Cardiac muscle cell (in vitro differentiated cells and primary cell): ENCODE data around the gene R3HCC1L. TPM values are rescaled to one million over a fixed set of nuclear protein-coding genes. Genes with fewer than 3 reads are reported as not detected.

Source experiments
- DNase-seq, 2 donors: peaks; one replicate each; pipeline versions ENCODE4 v3.0.0 to v3.0.0-alpha.2; 2010 to 2017; ENCODE audit warnings: low read depth in 1 of 2, low spot score in 1 of 2
- H3K27ac ChIP-seq: fragments of 200-600 bp; sonication (generic); 2 replicates; pipeline ENCODE4 v1.5.1; 2016
- H3K27me3 ChIP-seq: fragments of 200-600 bp; sonication (generic); 2 replicates; pipeline ENCODE4 v1.6.0; 2016; ENCODE audit warnings: control low read depth
- H3K36me3 ChIP-seq: fragments of 200-600 bp; sonication (generic); 2 replicates; pipeline ENCODE4 v1.5.1; 2016; ENCODE audit warnings: control low read depth
- H3K4me1 ChIP-seq: fragments of 200-600 bp; sonication (generic); 2 replicates; pipeline ENCODE4 v1.8.1; 2017; ENCODE audit warnings: low read depth, mild to moderate bottlenecking, mixed run types
- H3K4me3 ChIP-seq: fragments of 200-600 bp; sonication (generic); 2 replicates; pipeline ENCODE4 v1.5.1; 2016; ENCODE audit warnings: mild to moderate bottlenecking
- H3K9me3 ChIP-seq: fragments of 200-600 bp; sonication (generic); 2 replicates; pipeline ENCODE4 v1.5.1; 2017; ENCODE audit warnings: low read depth, mild to moderate bottlenecking, control low read depth
- CTCF ChIP-seq: IDR thresholded peaks from 2 replicates; pipeline ENCODE4 v1.5.1; 2012; ENCODE audit warnings: low read depth, mild to moderate bottlenecking, low read length
- polyA plus RNA-seq: library from polyadenylated mRNA; unstranded; fragments of >200 nt; fragmentation: Nextera tagmentation; extraction: Ambion mirVana; gene quantifications from 2 replicates; pipeline ENCODE4 v1.2.1, GENCODE V29; 2016
- total RNA-seq: library from RNA; depleted of rRNA; stranded (reverse); fragments of >200 nt; gene quantifications from 2 replicates; pipeline ENCODE4 v1.2.3, GENCODE V29; 2016

Gene R3HCC1L
- total and polyA plus RNA-seq, 2 experiments from 2014 or later, result 15.8 to 16.9 TPM

- TF ChIP-seq CTCF, result no peak
- H3K27me3 ChIP-seq, result no peaks in the 10 kb centered on the region
- H3K36me3 ChIP-seq, result no peaks in the 10 kb centered on the region
- no peaks in the 10 kb centered on the region for H3K4me1 ChIP-seq
- no peak overlapping the region for H3K4me3 ChIP-seq
- DNase-seq, result no peak
- H3K9me3 ChIP-seq, result no peaks in the 10 kb centered on the region
- no peak overlapping the region for H3K27ac ChIP-seq
These were observed 33.1 kb upstream of the R3HCC1L start for GRCh38 chr10:98101366-98101765.

- no peaks in the 10 kb centered on the region for H3K27me3 ChIP-seq
- H3K9me3 ChIP-seq, result no peaks in the 10 kb centered on the region
- no peaks in the 10 kb centered on the region for H3K36me3 ChIP-seq
- no peak overlapping the region for H3K4me3 ChIP-seq
- H3K4me1 ChIP-seq, result no peaks in the 10 kb centered on the region
- no peak for TF ChIP-seq CTCF
- no peak for DNase-seq
- no peak overlapping the region for H3K27ac ChIP-seq
These were observed 30.3 kb upstream of the R3HCC1L start for GRCh38 chr10:98104125-98104524.

- Histone ChIP-seq H3K27ac (no peak overlapping the region), H3K4me1 (no peaks in the 10 kb centered on the region), H3K9me3 (no peaks in the 10 kb centered on the region), H3K4me3 (no peak overlapping the region), H3K27me3 (peaks cover 3% of the 10 kb centered on the region), H3K36me3 (no peaks in the 10 kb centered on the region)
- no peak for TF ChIP-seq CTCF
- no peak for DNase-seq
These were observed 27.9 kb upstream of the R3HCC1L start for GRCh38 chr10:98106531-98106930.

- TF ChIP-seq CTCF, result no peak
- peaks cover 3% of the 10 kb centered on the region for H3K27me3 ChIP-seq
- no peak overlapping the region for H3K4me3 ChIP-seq
- H3K4me1 ChIP-seq, result no peaks in the 10 kb centered on the region
- no peak overlapping the region for H3K27ac ChIP-seq
- no peaks in the 10 kb centered on the region for H3K9me3 ChIP-seq
- DNase-seq, result no peak
- no peaks in the 10 kb centered on the region for H3K36me3 ChIP-seq
These were observed 26.6 kb upstream of the R3HCC1L start for GRCh38 chr10:98107644-98108430.

GRCh38 chr10:98110356-98110755 is 24.1 kb upstream of the R3HCC1L start:
- H3K9me3 ChIP-seq, result no peaks in the 10 kb centered on the region
- TF ChIP-seq CTCF, result no peak
- peaks cover 3% of the 10 kb centered on the region for H3K27me3 ChIP-seq
- no peaks in the 10 kb centered on the region for H3K36me3 ChIP-seq
- no peak overlapping the region for H3K27ac ChIP-seq
- DNase-seq, result no peak
- H3K4me1 ChIP-seq, result no peaks in the 10 kb centered on the region
- H3K4me3 ChIP-seq, result no peak overlapping the region
